GM12878 (cell line): ENCODE results near the gene CLSTN2. TPM values are rescaled to one million over a fixed set of nuclear protein-coding genes. Genes with fewer than 3 reads are reported as not detected.

Experiments used
- ATAC-seq: fragments of 200-7000 bp; cut with Tn5 transposase; 3 replicates; pipeline ENCODE4 v1.9.1; 2020; ENCODE audit warnings: mild to moderate bottlenecking, moderate library complexity
- BruUV-seq: library from RNA; stranded (reverse); fragments of 400-500 nt; replicated peaks from 2 replicates; lab custom pipeline; 2021; lab: Mats Ljungman, UMichigan
- CTCF ChIA-PET: fragments of 300-600 bp; sonication (Branson Sonifier 250); formaldehyde crosslinking; extraction: SDS; loops from one replicate; lab custom pipeline; 2021; ENCODE audit warnings: inconsistent platforms; lab: Yijun Ruan, JAX
- POLR2A ChIA-PET: fragments of 350-600 bp; formaldehyde crosslinking; extraction: SDS; loops from one replicate; lab custom pipeline; 2021; ENCODE audit warnings: inconsistent platforms; lab: Charles Lee
- RAD21 ChIA-PET: fragments of 300-600 bp; sonication (Branson Sonifier 250); formaldehyde crosslinking; loops from one replicate; lab custom pipeline; 2023; ENCODE audit warnings: antibody characterized with exemption; ENCODE audit not compliant: unreplicated experiment; lab: Charles Lee
- SMC1A ChIA-PET: fragments of 300-600 bp; sonication (Branson Sonifier 250); formaldehyde crosslinking; loops from one replicate; lab custom pipeline; 2023; ENCODE audit not compliant: unreplicated experiment, uncharacterized antibody; lab: Charles Lee
- DNase-seq: peaks from one replicate; pipeline ENCODE4 v3.0.0-alpha.2; 2011; ENCODE audit warnings: low read depth, low spot score
- FAIRE-seq: peaks from 3 replicates; lab custom pipeline; 2011; peaks lifted over from hg19 to GRCh38; lab: Jason Lieb, UNC
- H2AFZ ChIP-seq: 2 replicates; pipeline ENCODE4 v1.6.0; 2011; ENCODE audit warnings: low read depth, low read length, control low read depth; ENCODE audit not compliant: control insufficient read depth
- H3K27ac ChIP-seq: 2 replicates; pipeline ENCODE4 v1.5.1; 2011; ENCODE audit warnings: control low read depth; ENCODE audit not compliant: control insufficient read depth, insufficient read depth
- H3K27me3 ChIP-seq, 2 experiments: replicated peaks in 1 of 2; 2 replicates each; pipeline versions ENCODE4 v1.6.0 to v1.6.1; 2011; ENCODE audit warnings: low read length in 1 of 2; ENCODE audit not compliant: control insufficient read depth in 2 of 2, insufficient read depth in 2 of 2
- H3K36me3 ChIP-seq, 2 experiments: 2 replicates each; pipeline ENCODE4 v1.5.1; 2011; ENCODE audit warnings: low read length in 1 of 2; ENCODE audit not compliant: control insufficient read depth in 2 of 2, insufficient read depth in 2 of 2
- H3K4me1 ChIP-seq: 2 replicates; pipeline ENCODE4 v1.6.1; 2011; ENCODE audit warnings: mild to moderate bottlenecking, low read length, moderate library complexity, mixed read lengths; ENCODE audit not compliant: control insufficient read depth, insufficient read depth
- H3K4me2 ChIP-seq: 2 replicates; pipeline ENCODE4 v1.6.0; 2011; ENCODE audit warnings: control low read depth; ENCODE audit not compliant: control insufficient read depth, insufficient read depth
- H3K4me3 ChIP-seq: fragments of 200-600 bp; sonication (generic); 2 replicates; pipeline ENCODE4 v1.5.1; 2016
- H3K79me2 ChIP-seq: 2 replicates; pipeline ENCODE4 v1.6.0; 2011; ENCODE audit warnings: low read length; ENCODE audit not compliant: control insufficient read depth, insufficient read depth
- H3K9ac ChIP-seq: 2 replicates; pipeline ENCODE4 v1.8.0; 2011; ENCODE audit warnings: low read length, control low read depth, mixed read lengths; ENCODE audit not compliant: control insufficient read depth, insufficient read depth
- H3K9me3 ChIP-seq: replicated peaks from 3 replicates; pipeline ENCODE4 v1.5.1; 2011; ENCODE audit warnings: mild to moderate bottlenecking, low read length; ENCODE audit not compliant: control insufficient read depth, insufficient read depth
- H4K20me1 ChIP-seq: 2 replicates; pipeline ENCODE4 v1.6.0; 2011; ENCODE audit not compliant: control insufficient read depth, insufficient read depth
- MTA2 ChIP-seq: fragments of 450-650 bp; IDR thresholded peaks from 2 replicates; pipeline ENCODE4 v1.6.1; 2016; ENCODE audit warnings: low read depth, mild to moderate bottlenecking, moderate library complexity
- NKRF ChIP-seq: fragments of 450-650 bp; conservative IDR thresholded peaks from 2 replicates; pipeline ENCODE4 v1.6.1; 2017; ENCODE audit warnings: mild to moderate bottlenecking, moderate library complexity
- YBX1 ChIP-seq: fragments of 450-650 bp; IDR thresholded peaks from 2 replicates; pipeline ENCODE4 v1.6.1; 2016; ENCODE audit warnings: antibody characterized with exemption
- ZNF24 ChIP-seq: fragments of 450-650 bp; IDR thresholded peaks from 2 replicates; pipeline ENCODE4 v1.6.1; 2017; ENCODE audit warnings: antibody characterized with exemption, mild to moderate bottlenecking
- WGBS: methylation state at CpG from one replicate; pipeline ENCODE4 v1.1.6; 2016; ENCODE audit warnings: low lambda C conversion rate; ENCODE audit not compliant: insufficient replicate concordance, insufficient coverage; ENCODE audit errors: missing lambda C conversion rate; 5-methylcytosine and 5-hydroxymethylcytosine counted together
- in situ Hi-C: fragments of 300-500 bp; cut with MboI; formaldehyde crosslinking; loops from 9 replicates; pipeline ENCODE4 v1.14.3; 2018; ENCODE audit warnings: mixed read lengths
- intact Hi-C: fragments of 100-400 bp; cut with micrococcal nuclease; formaldehyde crosslinking; loops from one replicate; pipeline ENCODE4 v1.14.2; 2022; ENCODE audit not compliant: unreplicated experiment
- polyA plus RNA-seq, 11 experiments: library from polyadenylated mRNA; depleted of rRNA in 4 of 11; unstranded in 6 of 11; stranded (reverse) in 5 of 11; fragments of >200 nt; fragmentation: Nextera tagmentation in 4 of 11; fragmentation: Illumina TruSeq in 1 of 11; extraction: Ambion mirVana in 4 of 11; extraction: Trizol in 1 of 11; gene quantifications; 1 replicate in 1 of 11; 2 replicates in 10 of 11; pipeline versions ENCODE4 v1.2.1 to v1.2.3, GENCODE V29; 2011 to 2016; ENCODE audit warnings: inconsistent platforms in 2 of 11, missing spikeins in 2 of 11, low read depth in 1 of 11
- total RNA-seq, 4 experiments: library from RNA; depleted of rRNA in 3 of 4; stranded (reverse); fragments of >200 nt in 3 of 4; fragmentation: Illumina TruSeq in 1 of 4; extraction: Trizol in 1 of 4; gene quantifications; 2 replicates each; pipeline versions ENCODE4 v1.2.1 to v1.2.3, GENCODE V29; 2013 to 2021
- TF ChIP-seq, protein P1 (sequence below): IDR thresholded peaks from 2 replicates; pipeline ENCODE4 v1.6.1; 2012; ENCODE audit warnings: low read length, inconsistent platforms

CLSTN2 gene
- total and polyA plus RNA-seq, 10 of the 15 experiments (the other 5 are each of a cell fraction or from before 2014, with no cell fraction given), result under 0.01 to 0.10 (median under 0.01) TPM; not detected in 5

- RAD21 ChIA-PET, result no interaction called here
- ATAC-seq, result no peak
- no peaks in the 10 kb centered on the region for H3K36me3 ChIP-seq
- in situ Hi-C loops (no loop called here), intact Hi-C loops (no loop called here)
- H3K9ac ChIP-seq, result no peak overlapping the region
- WGBS, result 0% methylated on average over 2 of the region's 2 CpGs
- BruUV-seq, result no TSS peak
- no peak overlapping the region for H3K4me3 ChIP-seq
- no peaks in the 10 kb centered on the region for H3K9me3 ChIP-seq
- CTCF ChIA-PET, result no interaction called here
- H2AFZ ChIP-seq, result no peak overlapping the region
- no peak for FAIRE-seq
- SMC1A ChIA-PET, result no interaction called here
- no peaks in the 10 kb centered on the region for H4K20me1 ChIP-seq
- no peak for TF ChIP-seq YBX1
- no peak for TF ChIP-seq MTA2
- TF ChIP-seq NKRF, result no peak
- TF ChIP-seq, protein P1, sequence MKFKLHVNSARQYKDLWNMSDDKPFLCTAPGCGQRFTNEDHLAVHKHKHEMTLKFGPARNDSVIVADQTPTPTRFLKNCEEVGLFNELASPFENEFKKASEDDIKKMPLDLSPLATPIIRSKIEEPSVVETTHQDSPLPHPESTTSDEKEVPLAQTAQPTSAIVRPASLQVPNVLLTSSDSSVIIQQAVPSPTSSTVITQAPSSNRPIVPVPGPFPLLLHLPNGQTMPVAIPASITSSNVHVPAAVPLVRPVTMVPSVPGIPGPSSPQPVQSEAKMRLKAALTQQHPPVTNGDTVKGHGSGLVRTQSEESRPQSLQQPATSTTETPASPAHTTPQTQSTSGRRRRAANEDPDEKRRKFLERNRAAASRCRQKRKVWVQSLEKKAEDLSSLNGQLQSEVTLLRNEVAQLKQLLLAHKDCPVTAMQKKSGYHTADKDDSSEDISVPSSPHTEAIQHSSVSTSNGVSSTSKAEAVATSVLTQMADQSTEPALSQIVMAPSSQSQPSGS, result no peak
- TF ChIP-seq ZNF24, result no peak
- no peak overlapping the region for H3K4me2 ChIP-seq
- H3K79me2 ChIP-seq, result no peaks in the 10 kb centered on the region
- no peak for DNase-seq
- H3K4me1 ChIP-seq, result no peaks in the 10 kb centered on the region
- H3K27ac ChIP-seq, result no peak overlapping the region
- H3K27me3 ChIP-seq, result peaks cover 4 to 5% of the 10 kb centered on the region in 2 experiments; a peak in 3 of 4 replicates
- POLR2A ChIA-PET, result no interaction called here
Measured at GRCh38 chr3:140332131-140332530, 397.1 kb downstream of the CLSTN2 start.
